ENCODE data around the gene FBXO45.

The FBXO45 gene

DNA sequence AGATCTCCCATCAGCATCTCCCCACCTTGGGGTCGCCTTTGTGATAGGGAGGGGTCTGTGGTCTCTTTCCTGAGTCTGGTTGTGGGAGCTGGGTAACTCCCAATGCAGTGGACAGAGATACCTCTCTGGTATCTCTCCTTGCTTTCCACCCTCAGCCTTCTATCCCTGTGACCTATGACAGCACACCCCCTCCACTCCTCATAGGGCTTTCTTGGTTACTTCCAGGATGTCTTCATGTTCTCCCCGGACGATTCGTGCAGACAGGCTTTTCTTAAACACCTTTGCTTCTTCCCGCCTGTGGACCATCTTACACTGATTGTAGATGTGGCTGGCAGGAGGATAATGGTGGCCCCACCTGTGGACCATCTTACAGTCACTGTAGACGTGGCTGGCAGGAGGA lies 56.9 kb downstream of the FBXO45 start:
- no peak for TF ChIP-seq GATA3 (IDR thresholded peaks at IDR 0.05; ENCODE audit: low read depth, low read length)
- TF ChIP-seq GATA2 (IDR thresholded peaks at IDR 0.05; ENCODE audit: low read depth, low read length), result no peak

- TF ChIP-seq GATA2 (IDR thresholded peaks at IDR 0.05; ENCODE audit: low read depth, low read length), result no peak
- TF ChIP-seq GATA3 (IDR thresholded peaks at IDR 0.05; ENCODE audit: low read depth, low read length), result no peak
These were observed 59.4 kb downstream of the FBXO45 start for GRCh38 chr3:196627918-196628231.

DNA sequence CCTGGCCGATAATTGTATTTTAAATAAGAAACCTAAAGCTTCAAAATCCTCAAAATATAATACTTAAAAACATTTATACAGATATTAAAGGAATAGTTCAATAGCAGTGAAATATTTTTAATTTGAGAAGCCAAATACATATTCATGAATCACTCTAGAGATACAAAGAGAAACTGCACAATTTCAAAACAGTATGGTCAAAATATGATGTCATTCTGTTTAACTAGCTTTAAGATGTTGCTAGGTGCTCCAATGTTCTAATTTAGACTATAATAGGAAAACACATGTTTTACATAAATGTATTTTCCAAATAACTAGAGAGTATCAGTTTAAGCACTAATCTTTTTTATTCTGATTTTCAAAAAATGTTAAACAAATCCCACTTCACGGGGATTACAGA lies 60.8 kb downstream of the FBXO45 start:
- TF ChIP-seq GATA3 (IDR thresholded peaks at IDR 0.05; ENCODE audit: low read depth, low read length) (no peak), GATA2 (IDR thresholded peaks at IDR 0.05; ENCODE audit: low read depth, low read length) (no peak)

DNA sequence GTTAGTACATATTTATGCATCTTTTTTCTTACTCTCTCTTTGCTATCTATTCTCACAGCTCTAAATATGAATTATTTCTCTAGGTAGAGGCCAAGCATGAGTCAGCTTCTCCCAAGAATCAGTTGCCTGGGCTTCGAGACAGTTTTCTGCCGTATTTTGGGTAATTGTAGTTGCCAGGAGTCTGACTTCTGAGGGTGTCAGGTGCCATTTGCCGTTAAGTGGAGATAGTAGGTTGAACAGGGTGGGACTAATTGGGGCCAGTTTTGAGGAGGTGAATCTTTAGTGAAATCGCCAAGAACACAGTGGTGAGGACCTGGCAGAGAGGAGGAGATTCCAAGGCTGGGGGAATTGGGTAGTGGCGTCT lies 63.2 kb downstream of the FBXO45 start:
- no peak for TF ChIP-seq GATA3 (IDR thresholded peaks at IDR 0.05; ENCODE audit: low read depth, low read length)
- TF ChIP-seq GATA2 (IDR thresholded peaks at IDR 0.05; ENCODE audit: low read depth, low read length), result no peak

DNA sequence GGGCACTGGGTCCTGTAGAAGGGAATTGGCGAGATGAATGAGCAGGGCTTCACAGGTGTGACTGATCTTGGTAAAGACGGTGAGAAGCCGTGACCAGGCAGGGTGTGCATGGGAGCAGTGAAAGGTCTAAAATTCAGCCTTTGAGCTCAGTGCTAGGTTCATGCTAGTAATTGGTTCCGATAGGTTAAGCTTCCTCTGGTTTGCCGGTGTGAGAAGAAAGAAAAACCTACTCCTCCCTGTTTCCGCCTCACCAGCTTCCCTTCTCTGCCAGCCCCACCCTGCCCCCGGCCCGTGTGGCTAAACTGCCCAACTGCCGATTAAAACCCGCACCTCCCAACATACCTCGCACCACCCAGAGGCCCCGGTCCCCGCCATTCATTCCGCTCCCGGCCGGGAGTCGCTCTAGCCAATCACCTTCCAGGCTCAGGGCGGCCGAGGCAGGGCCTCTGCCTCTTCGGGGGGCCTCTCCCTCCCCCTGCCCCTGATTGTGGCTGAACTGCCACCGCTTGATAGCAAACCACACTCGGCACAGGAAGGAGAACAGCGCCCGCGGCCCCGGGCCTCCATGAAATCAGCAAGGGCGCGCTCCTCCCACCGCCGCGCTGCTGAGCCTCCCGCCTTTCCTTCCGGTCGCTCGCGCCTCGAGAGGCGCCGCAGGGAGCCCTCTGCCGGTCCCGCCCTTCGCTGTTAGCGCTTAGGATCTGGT lies 63.7 kb downstream of the FBXO45 start:
- TF ChIP-seq GATA2 (IDR thresholded peaks at IDR 0.05; ENCODE audit: low read depth, low read length) (0 out of 2 replicates have a peak, but pooled peaks have one; percentile 10), GATA3 (IDR thresholded peaks at IDR 0.05; ENCODE audit: low read depth, low read length) (no peak)

DNA sequence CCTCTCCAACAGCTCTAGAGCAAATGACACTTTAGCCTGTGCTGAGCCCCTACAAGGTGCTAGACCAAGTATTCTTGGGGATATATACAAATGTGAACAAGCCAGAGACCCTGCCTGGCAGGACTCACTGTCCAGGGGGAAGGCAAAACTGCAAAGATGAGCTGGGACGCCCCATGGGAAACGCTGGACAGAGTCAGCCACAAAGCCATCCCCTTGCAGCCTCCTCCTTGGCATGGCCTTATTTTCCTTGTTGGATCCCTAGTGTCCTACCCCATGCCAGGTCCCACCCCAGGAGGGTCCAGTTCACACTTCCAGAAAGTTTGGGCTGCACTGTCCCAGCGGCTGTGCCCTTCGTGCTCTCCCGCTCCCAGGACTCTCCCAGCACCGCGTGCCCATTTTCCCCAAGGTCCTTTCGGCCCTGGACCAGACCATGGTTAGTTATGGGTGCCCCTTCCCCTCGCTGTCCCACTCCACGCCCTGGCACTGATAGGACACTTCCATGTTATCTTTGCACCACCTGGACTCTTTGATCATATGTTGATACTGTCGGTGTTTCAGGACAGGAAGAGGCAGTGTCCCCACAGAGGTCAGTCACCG lies 65.2 kb downstream of the FBXO45 start:
- TF ChIP-seq GATA3 (IDR thresholded peaks at IDR 0.05; ENCODE audit: low read depth, low read length) (no peak), GATA2 (IDR thresholded peaks at IDR 0.05; ENCODE audit: low read depth, low read length) (no peak)

GRCh38 chr3:196634224-196634623 lies 65.8 kb downstream of the FBXO45 start:
- TF ChIP-seq GATA2 (IDR thresholded peaks at IDR 0.05; ENCODE audit: low read depth, low read length), result no peak
- TF ChIP-seq GATA3 (IDR thresholded peaks at IDR 0.05; ENCODE audit: low read depth, low read length), result no peak

- TF ChIP-seq GATA2 (IDR thresholded peaks at IDR 0.05; ENCODE audit: low read depth, low read length), result no peak
- no peak for TF ChIP-seq GATA3 (IDR thresholded peaks at IDR 0.05; ENCODE audit: low read depth, low read length)
These were observed 66.4 kb downstream of the FBXO45 start for GRCh38 chr3:196634829-196635228.

GRCh38 chr3:196636369-196637349 lies 68.2 kb downstream of the FBXO45 start:
- TF ChIP-seq GATA2 (IDR thresholded peaks at IDR 0.05; ENCODE audit: low read depth, low read length) (no peak), GATA3 (IDR thresholded peaks at IDR 0.05; ENCODE audit: low read depth, low read length) (no peak)
